CD14-positive monocyte (primary cell): ENCODE measurements around the gene NAT10. TPM values are rescaled to one million over a fixed set of nuclear protein-coding genes. Genes with fewer than 3 reads are reported as not detected.

Experiments
- DNase-seq, 3 donors: peaks; one replicate each; pipeline ENCODE4 v3.0.0-alpha.2; 2011 to 2022
- H2AFZ ChIP-seq: 2 replicates; pipeline ENCODE4 v1.6.0; 2012; ENCODE audit warnings: mild to moderate bottlenecking, low read depth, low read length, inconsistent platforms; ENCODE audit not compliant: insufficient read depth, poor library complexity, severe bottlenecking
- H3K27ac ChIP-seq, 2 donors: 1 replicate in 1 of 2; 2 replicates in 1 of 2; pipeline ENCODE4 v1.5.1; 2012 to 2013; ENCODE audit warnings: low read length in 2 of 2, control low read depth in 1 of 2, inconsistent platforms in 1 of 2, low read depth in 1 of 2, mild to moderate bottlenecking in 1 of 2
- H3K27me3 ChIP-seq, 2 donors: one replicate each; pipeline versions ENCODE4 v1.6.0 to v1.6.1; 2011 to 2013; ENCODE audit warnings: low read length in 2 of 2; ENCODE audit not compliant: control insufficient read depth in 2 of 2, insufficient read depth in 2 of 2
- H3K36me3 ChIP-seq, 2 donors: replicated peaks in 1 of 2; 1 replicate in 1 of 2; 2 replicates in 1 of 2; pipeline versions ENCODE4 v1.5.1 to v1.6.1; 2012 to 2013; ENCODE audit warnings: low read length in 2 of 2, control low read depth in 1 of 2, inconsistent platforms in 1 of 2, mild to moderate bottlenecking in 1 of 2; ENCODE audit not compliant: insufficient read depth in 2 of 2, control insufficient read depth in 1 of 2
- H3K4me1 ChIP-seq, 2 donors: 1 replicate in 1 of 2; 2 replicates in 1 of 2; pipeline versions ENCODE4 v1.5.1 to v1.6.1; 2012 to 2013; ENCODE audit warnings: low read length in 2 of 2, control low read depth in 1 of 2, inconsistent platforms in 1 of 2, mild to moderate bottlenecking in 1 of 2, moderate library complexity in 1 of 2; ENCODE audit not compliant: insufficient read depth in 2 of 2, control insufficient read depth in 1 of 2
- H3K4me2 ChIP-seq: replicated peaks from 2 replicates; pipeline ENCODE3; 2012; ENCODE audit warnings: low read length, moderate library complexity, mild to moderate bottlenecking; ENCODE audit not compliant: poor library complexity, severe bottlenecking; ENCODE audit errors: extremely low read depth
- H3K4me3 ChIP-seq, 3 experiments: fragments of 200-600 bp in 1 of 3; sonication (generic) in 1 of 3; replicated peaks in 1 of 3; 1 replicate in 2 of 3; 2 replicates in 1 of 3; pipeline ENCODE4 v1.5.1; 2011 to 2013; ENCODE audit warnings: low read length in 3 of 3, mild to moderate bottlenecking in 3 of 3, control low read depth in 2 of 3, low read depth in 2 of 3, inconsistent platforms in 1 of 3, moderate library complexity in 1 of 3
- H3K79me2 ChIP-seq: 2 replicates; pipeline ENCODE4 v1.6.0; 2012; ENCODE audit warnings: mild to moderate bottlenecking, control low read depth, inconsistent platforms, low read length, moderate library complexity; ENCODE audit not compliant: insufficient read depth
- H3K9ac ChIP-seq: 2 replicates; pipeline ENCODE4 v1.6.0; 2017; ENCODE audit warnings: low read length, mild to moderate bottlenecking; ENCODE audit not compliant: insufficient read depth, poor library complexity, severe bottlenecking
- H3K9me3 ChIP-seq, 2 donors: replicated peaks in 1 of 2; 1 replicate in 1 of 2; 2 replicates in 1 of 2; pipeline versions ENCODE4 v1.5.1 to v1.6.1; 2012 to 2013; ENCODE audit warnings: low read length in 2 of 2, control low read depth in 1 of 2; ENCODE audit not compliant: control insufficient read depth in 1 of 2, insufficient read depth in 1 of 2
- H4K20me1 ChIP-seq: 2 replicates; pipeline ENCODE4 v1.6.0; 2012; ENCODE audit warnings: mild to moderate bottlenecking, low read length, control low read depth, moderate library complexity; ENCODE audit not compliant: insufficient read depth
- H3K27ac Mint-ChIP-seq, 7 donors: one replicate each; pipeline ENCODE4 v1.8.0; 2020; ENCODE audit warnings: mild to moderate bottlenecking in 7 of 7, mixed read lengths in 7 of 7, moderate library complexity in 6 of 7, inconsistent platforms in 2 of 7
- H3K27me3 Mint-ChIP-seq, 3 donors: one replicate each; pipeline ENCODE4 v1.8.0; 2021 to 2022; ENCODE audit warnings: low read depth in 3 of 3, mild to moderate bottlenecking in 3 of 3, mixed read lengths in 3 of 3, moderate library complexity in 3 of 3, inconsistent platforms in 1 of 3
- H3K36me3 Mint-ChIP-seq, 2 donors: one replicate each; pipeline ENCODE4 v1.8.0; 2020; ENCODE audit warnings: mixed read lengths in 2 of 2, inconsistent platforms in 1 of 2, mild to moderate bottlenecking in 1 of 2
- H3K4me1 Mint-ChIP-seq: one replicate; pipeline ENCODE4 v1.8.0; 2020; ENCODE audit warnings: mild to moderate bottlenecking, mixed read lengths
- H3K4me3 Mint-ChIP-seq, 2 donors: one replicate each; pipeline ENCODE4 v1.8.0; 2020; ENCODE audit warnings: mild to moderate bottlenecking in 2 of 2, mixed read lengths in 2 of 2, moderate library complexity in 1 of 2
- H3K9me3 Mint-ChIP-seq, 7 donors: one replicate each; pipeline ENCODE4 v1.8.0; 2020 to 2022; ENCODE audit warnings: mixed read lengths in 7 of 7, mild to moderate bottlenecking in 6 of 7, moderate library complexity in 6 of 7, inconsistent platforms in 2 of 7
- WGBS: methylation state at CpG from one replicate; pipeline ENCODE4 v1.1.5; 2013; ENCODE audit warnings: missing lambda C conversion rate; ENCODE audit not compliant: insufficient coverage; 5-methylcytosine and 5-hydroxymethylcytosine counted together
- intact Hi-C, 2 donors: fragments of 100-400 bp; cut with micrococcal nuclease; formaldehyde crosslinking; loops; one replicate each; pipeline versions ENCODE4 v1.15.0 to v1.15.1; 2023
- polyA plus RNA-seq, 3 donors: library from polyadenylated mRNA; depleted of rRNA in 1 of 3; unstranded in 2 of 3; stranded (reverse) in 1 of 3; fragments of 300-500 nt in 2 of 3; fragments of >200 nt in 1 of 3; fragmentation: Illumina TruSeq in 2 of 3; gene quantifications; 1 replicate in 2 of 3; 2 replicates in 1 of 3; pipeline ENCODE4 v1.2.3, GENCODE V29; 2012 to 2021
- TF ChIP-seq, protein P1 (sequence below): fragments of 200-600 bp; IDR thresholded peaks from one replicate; pipeline ENCODE4 v1.8.0; 2022; ENCODE audit warnings: antibody characterized with exemption, mild to moderate bottlenecking

Gene NAT10
- polyA plus RNA-seq, 3 donors: 10.1 to 13.3 (median 13.1) TPM

DNA sequence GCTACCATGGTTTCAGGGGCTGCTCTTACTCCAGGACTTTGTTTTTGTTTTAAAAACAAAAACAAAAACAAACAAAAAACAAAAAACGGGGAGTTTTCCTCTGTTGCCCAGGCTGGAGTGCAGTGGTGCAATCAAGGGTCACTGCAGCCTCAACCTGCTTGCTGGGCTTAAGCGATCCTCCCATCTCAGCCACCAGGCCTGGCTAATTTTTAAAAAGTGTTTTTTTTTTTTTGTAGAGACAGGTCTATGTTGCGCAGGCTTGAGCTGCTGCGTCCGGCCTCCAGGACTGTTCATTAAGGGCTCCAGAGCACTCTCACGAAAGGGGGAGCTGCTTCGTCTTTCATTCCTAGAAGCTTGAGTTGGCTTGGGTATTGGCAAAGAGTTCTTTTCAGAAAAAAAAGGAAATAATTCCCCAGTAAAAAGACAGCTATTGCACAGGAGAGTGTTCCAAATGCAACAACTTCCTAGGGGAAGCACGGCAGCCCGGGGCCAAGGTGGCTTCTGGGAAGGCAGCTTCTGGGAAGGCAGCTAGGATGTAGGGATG lies 78.5 kb downstream of the NAT10 start:
- no peak overlapping the region for H2AFZ ChIP-seq
- WGBS: 75% methylated on average over 3 of the region's 9 CpGs
- Mint-ChIP-seq H3K27me3 (peaks cover 0 to 3% (median 0%) of the 10 kb centered on the region in 3 donors), H3K36me3 (no peaks in the 10 kb centered on the region), H3K9me3 (no peaks in the 10 kb centered on the region), H3K27ac (no peak overlapping the region), H3K4me1 (peaks cover 21% of the 10 kb centered on the region), H3K4me3 (no peak overlapping the region)
- peaks cover 18% of the 10 kb centered on the region in 2 donors for H3K4me1 ChIP-seq
- no peaks in the 10 kb centered on the region for H3K79me2 ChIP-seq
- no peak overlapping the region for H3K27ac ChIP-seq
- no peak for DNase-seq
- no peaks in the 10 kb centered on the region for H4K20me1 ChIP-seq
- no peaks in the 10 kb centered on the region for H3K36me3 ChIP-seq
- H3K9ac ChIP-seq: no peak overlapping the region
- TF ChIP-seq, protein P1, sequence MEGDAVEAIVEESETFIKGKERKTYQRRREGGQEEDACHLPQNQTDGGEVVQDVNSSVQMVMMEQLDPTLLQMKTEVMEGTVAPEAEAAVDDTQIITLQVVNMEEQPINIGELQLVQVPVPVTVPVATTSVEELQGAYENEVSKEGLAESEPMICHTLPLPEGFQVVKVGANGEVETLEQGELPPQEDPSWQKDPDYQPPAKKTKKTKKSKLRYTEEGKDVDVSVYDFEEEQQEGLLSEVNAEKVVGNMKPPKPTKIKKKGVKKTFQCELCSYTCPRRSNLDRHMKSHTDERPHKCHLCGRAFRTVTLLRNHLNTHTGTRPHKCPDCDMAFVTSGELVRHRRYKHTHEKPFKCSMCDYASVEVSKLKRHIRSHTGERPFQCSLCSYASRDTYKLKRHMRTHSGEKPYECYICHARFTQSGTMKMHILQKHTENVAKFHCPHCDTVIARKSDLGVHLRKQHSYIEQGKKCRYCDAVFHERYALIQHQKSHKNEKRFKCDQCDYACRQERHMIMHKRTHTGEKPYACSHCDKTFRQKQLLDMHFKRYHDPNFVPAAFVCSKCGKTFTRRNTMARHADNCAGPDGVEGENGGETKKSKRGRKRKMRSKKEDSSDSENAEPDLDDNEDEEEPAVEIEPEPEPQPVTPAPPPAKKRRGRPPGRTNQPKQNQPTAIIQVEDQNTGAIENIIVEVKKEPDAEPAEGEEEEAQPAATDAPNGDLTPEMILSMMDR: no peak
- H3K9me3 ChIP-seq: no peaks in the 10 kb centered on the region
- H3K4me3 ChIP-seq: no peak overlapping the region
- H3K4me2 ChIP-seq: no peak overlapping the region
- H3K27me3 ChIP-seq: no peaks in the 10 kb centered on the region
- intact Hi-C loops: no loop called here

- no peak overlapping the region for H3K9ac ChIP-seq
- Mint-ChIP-seq H3K4me3 (no peak overlapping the region), H3K4me1 (peaks cover 21% of the 10 kb centered on the region), H3K27ac (peak overlapping the region in 1 of 7 donors; percentile 7), H3K36me3 (no peaks in the 10 kb centered on the region), H3K27me3 (peaks cover 0 to 3% (median 0%) of the 10 kb centered on the region in 3 donors), H3K9me3 (no peaks in the 10 kb centered on the region)
- H2AFZ ChIP-seq: no peak overlapping the region
- no peaks in the 10 kb centered on the region for H3K79me2 ChIP-seq
- TF ChIP-seq, protein P1: no peak
- H3K4me2 ChIP-seq: no peak overlapping the region
- 93% methylated on average over 5 of the region's 14 CpGs for WGBS
- no peak overlapping the region for H3K4me3 ChIP-seq
- H3K27me3 ChIP-seq: no peaks in the 10 kb centered on the region
- intact Hi-C loops: no loop called here
- H3K36me3 ChIP-seq: no peaks in the 10 kb centered on the region
- DNase-seq: no peak
- no peaks in the 10 kb centered on the region for H3K9me3 ChIP-seq
- H4K20me1 ChIP-seq: no peaks in the 10 kb centered on the region
- H3K27ac ChIP-seq: no peak overlapping the region
- H3K4me1 ChIP-seq: peaks cover 18% of the 10 kb centered on the region in 2 donors
These were observed 79.1 kb downstream of the NAT10 start for GRCh38 chr11:34184505-34185015.
